Measurements from ENCODE around the gene ABCG1. TPM values are rescaled to one million over a fixed set of nuclear protein-coding genes. Genes with fewer than 3 reads are reported as not detected.
A peak's percentile ranks its signal among the peaks of the same experiment; 100 is the strongest.

Gene ABCG1
- total RNA-seq, 1 experiment from 2014 or later: 5.6 TPM

DNA sequence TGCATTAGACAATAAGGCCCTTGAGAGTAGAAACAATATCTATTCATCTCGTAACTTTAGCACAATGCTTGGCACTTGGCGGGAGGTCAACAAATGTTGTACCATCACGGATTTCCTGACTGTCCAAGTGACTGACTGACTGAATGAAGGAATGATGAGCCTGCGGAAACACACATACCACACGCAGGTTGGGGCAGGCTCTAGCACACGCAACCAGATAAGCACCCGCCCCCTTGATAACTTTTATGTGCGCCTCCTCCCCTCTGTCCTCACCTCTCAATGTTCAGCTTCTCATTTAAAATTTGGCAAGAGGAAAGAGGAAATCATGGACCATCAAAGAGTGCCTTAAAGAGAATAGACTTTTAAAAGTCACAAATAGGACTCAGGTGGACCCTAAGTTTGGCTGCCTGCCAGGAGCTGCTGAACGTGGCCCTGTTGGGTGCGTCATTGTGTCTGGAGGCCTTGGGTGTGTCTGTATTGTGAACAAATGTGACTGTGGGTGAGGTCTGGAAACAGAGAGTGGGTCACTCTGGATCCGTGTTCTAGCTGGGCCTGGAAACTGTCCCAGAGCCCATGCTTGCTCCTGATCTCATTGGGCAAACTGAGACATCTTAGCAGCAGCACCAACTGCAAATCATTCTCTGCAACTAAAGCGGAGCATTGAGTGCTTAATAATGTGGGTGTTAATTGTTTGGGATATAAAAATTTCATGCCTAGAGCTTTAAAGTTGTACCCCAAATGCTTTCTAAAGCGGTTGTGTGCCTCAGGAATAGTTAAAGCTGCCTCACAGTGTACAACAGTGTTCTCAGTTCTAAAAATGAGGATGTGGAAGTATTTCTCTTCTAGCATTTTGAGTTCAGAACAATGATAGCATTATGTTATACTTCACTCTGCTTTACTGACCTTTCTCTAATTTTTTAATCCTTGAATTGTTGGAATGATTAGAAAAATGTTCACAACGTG, 47.6 kb upstream of the ABCG1 start:
- ChIA-PET POLR2A (ENCODE audit: unreplicated experiment) (no interaction called here), CTCF (interaction anchor here (0.6 kb wide), 2 partner anchors 12 to 67 kb away, joined by 3 to 4 read pairs; no protein-coding TSS in a partner anchor)
- TF ChIP-seq EZH2 (IDR thresholded peaks at IDR 0.05; ENCODE audit: low read depth): no peak
- TF ChIP-seq, protein P1, sequence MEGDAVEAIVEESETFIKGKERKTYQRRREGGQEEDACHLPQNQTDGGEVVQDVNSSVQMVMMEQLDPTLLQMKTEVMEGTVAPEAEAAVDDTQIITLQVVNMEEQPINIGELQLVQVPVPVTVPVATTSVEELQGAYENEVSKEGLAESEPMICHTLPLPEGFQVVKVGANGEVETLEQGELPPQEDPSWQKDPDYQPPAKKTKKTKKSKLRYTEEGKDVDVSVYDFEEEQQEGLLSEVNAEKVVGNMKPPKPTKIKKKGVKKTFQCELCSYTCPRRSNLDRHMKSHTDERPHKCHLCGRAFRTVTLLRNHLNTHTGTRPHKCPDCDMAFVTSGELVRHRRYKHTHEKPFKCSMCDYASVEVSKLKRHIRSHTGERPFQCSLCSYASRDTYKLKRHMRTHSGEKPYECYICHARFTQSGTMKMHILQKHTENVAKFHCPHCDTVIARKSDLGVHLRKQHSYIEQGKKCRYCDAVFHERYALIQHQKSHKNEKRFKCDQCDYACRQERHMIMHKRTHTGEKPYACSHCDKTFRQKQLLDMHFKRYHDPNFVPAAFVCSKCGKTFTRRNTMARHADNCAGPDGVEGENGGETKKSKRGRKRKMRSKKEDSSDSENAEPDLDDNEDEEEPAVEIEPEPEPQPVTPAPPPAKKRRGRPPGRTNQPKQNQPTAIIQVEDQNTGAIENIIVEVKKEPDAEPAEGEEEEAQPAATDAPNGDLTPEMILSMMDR (conservative IDR thresholded peaks at IDR 0.05): no peak
- intact Hi-C loops (cut with micrococcal nuclease; ENCODE audit: unreplicated experiment): no loop called here
- no peak overlapping the region for H3K4me3 ChIP-seq
- H3K27me3 ChIP-seq (ENCODE audit: insufficient read depth, low read depth): no peaks in the 10 kb centered on the region
- H2AFZ ChIP-seq: no peak overlapping the region
- H3K4me2 ChIP-seq: no peak overlapping the region
- DNase-seq: peak in 1 of 2 experiments; percentile 46
- no peak overlapping the region for H3K27ac ChIP-seq
- no peaks in the 10 kb centered on the region for H3K79me2 ChIP-seq (ENCODE audit: low read depth)
- BruUV-seq (replicated peaks): no TSS peak
- H3K36me3 ChIP-seq (ENCODE audit: low read depth): no peaks in the 10 kb centered on the region
- no peaks in the 10 kb centered on the region for H3F3A ChIP-seq (ENCODE audit: insufficient read depth, low read depth)
- no peaks in the 10 kb centered on the region for H3K9me2 ChIP-seq (ENCODE audit: insufficient read depth)
- no peaks in the 10 kb centered on the region for H4K20me1 ChIP-seq (ENCODE audit: insufficient read depth)
- H3K9me3 ChIP-seq (ENCODE audit: insufficient read depth, low read depth): no peaks in the 10 kb centered on the region
- H3K4me1 ChIP-seq (replicated peaks; ENCODE audit: insufficient read depth): no peaks in the 10 kb centered on the region

DNA sequence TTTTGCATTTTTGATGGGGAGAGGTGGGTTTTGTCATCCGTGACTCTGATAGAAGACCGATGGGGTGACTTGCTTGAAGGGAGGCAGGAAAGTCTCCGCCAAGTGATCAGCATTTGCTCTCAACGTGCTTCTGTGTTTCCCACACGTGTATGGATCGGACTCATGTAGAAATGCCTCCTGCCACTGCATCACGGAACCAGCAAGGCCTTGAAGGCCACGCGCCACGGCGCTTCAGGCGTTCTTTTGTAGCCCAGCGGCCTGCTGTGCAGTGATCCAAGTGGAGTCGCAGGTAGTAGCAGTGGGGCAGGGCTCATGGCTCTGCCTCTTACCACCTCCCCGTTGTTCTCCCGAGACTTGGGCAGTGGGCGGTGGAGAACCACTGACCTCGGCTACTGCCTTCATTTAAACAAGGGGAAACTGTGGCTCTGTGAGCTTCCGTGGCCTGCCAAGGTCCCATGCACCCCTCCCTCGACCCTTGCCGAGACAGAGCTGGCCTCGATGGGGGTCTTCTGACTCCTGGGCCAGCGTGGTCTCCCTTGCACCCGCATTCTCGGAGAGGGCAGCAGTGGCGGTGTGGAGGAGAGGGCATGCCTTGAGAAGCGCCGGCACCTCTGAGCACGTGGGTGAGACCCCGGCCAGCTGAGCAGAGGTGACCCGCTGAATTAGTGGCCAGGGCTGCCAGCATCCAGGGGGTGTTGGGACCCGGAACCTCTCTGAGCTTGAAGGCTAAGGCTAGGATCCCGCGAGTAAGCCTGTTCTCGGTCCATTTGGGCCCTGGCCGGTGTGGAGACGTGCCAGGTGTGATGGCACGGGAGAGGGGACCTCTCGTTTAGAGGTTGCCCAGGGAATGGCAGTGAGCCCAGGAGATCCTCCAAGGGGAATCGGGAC, 46.1 kb upstream of the ABCG1 start:
- H3K9me3 ChIP-seq (ENCODE audit: insufficient read depth, low read depth): no peaks in the 10 kb centered on the region
- H2AFZ ChIP-seq: no peak overlapping the region
- H3K79me2 ChIP-seq (ENCODE audit: low read depth): no peaks in the 10 kb centered on the region
- no peak for DNase-seq
- H3K27me3 ChIP-seq (ENCODE audit: insufficient read depth, low read depth): no peaks in the 10 kb centered on the region
- H3F3A ChIP-seq (ENCODE audit: insufficient read depth, low read depth): no peaks in the 10 kb centered on the region
- H3K36me3 ChIP-seq (ENCODE audit: low read depth): no peaks in the 10 kb centered on the region
- no peak overlapping the region for H3K27ac ChIP-seq
- intact Hi-C loops (cut with micrococcal nuclease; ENCODE audit: unreplicated experiment): no loop called here
- no TSS peak for BruUV-seq (replicated peaks)
- CTCF ChIA-PET: interaction anchor here (0.6 kb wide), 1 partner anchor 568 kb away, joined by 14 read pairs; no protein-coding TSS in a partner anchor
- H3K9me2 ChIP-seq (ENCODE audit: insufficient read depth): no peaks in the 10 kb centered on the region
- no peaks in the 10 kb centered on the region for H3K4me1 ChIP-seq (replicated peaks; ENCODE audit: insufficient read depth)
- no peak for TF ChIP-seq EZH2 (IDR thresholded peaks at IDR 0.05; ENCODE audit: low read depth)
- TF ChIP-seq, protein P1 (conservative IDR thresholded peaks at IDR 0.05): no peak
- POLR2A ChIA-PET (ENCODE audit: unreplicated experiment): no interaction called here
- no peak overlapping the region for H3K4me3 ChIP-seq
- no peak overlapping the region for H3K4me2 ChIP-seq
- H4K20me1 ChIP-seq (ENCODE audit: insufficient read depth): no peaks in the 10 kb centered on the region

DNA sequence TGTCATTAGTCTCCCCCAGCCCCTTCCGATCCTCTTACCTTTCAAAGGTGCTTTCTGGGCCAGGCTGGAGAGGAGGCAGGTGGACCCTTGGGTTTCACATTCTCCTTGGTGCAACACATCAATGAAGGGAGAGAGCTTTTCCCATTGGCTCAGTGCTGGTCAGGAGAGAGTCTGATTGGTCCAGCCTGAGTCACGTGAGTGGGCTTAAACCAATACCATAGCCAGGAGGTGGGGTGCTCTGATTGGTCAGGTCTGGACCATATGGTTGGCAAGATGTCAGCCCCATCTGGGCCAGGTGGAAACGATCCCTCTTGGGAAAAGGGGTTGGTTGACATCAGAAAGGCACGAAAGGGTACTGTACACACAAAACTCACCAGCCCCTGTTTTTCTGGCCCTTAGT, 44.8 kb upstream of the ABCG1 start:
- Histone ChIP-seq H4K20me1 (ENCODE audit: insufficient read depth) (no peaks in the 10 kb centered on the region), H3K79me2 (ENCODE audit: low read depth) (no peaks in the 10 kb centered on the region), H3K9me3 (ENCODE audit: insufficient read depth, low read depth) (no peaks in the 10 kb centered on the region), H3K9me2 (ENCODE audit: insufficient read depth) (no peaks in the 10 kb centered on the region), H3K36me3 (ENCODE audit: low read depth) (no peaks in the 10 kb centered on the region), H2AFZ (no peak overlapping the region), H3K27ac (no peak overlapping the region), H3F3A (ENCODE audit: insufficient read depth, low read depth) (no peaks in the 10 kb centered on the region), H3K27me3 (ENCODE audit: insufficient read depth, low read depth) (no peaks in the 10 kb centered on the region), H3K4me1 (replicated peaks; ENCODE audit: insufficient read depth) (no peaks in the 10 kb centered on the region), H3K4me2 (no peak overlapping the region), H3K4me3 (no peak overlapping the region)
- intact Hi-C loops (cut with micrococcal nuclease; ENCODE audit: unreplicated experiment): no loop called here
- DNase-seq: no peak
- POLR2A ChIA-PET (ENCODE audit: unreplicated experiment): no interaction called here
- CTCF ChIA-PET: no interaction called here
- BruUV-seq (replicated peaks): no TSS peak
- no peak for TF ChIP-seq EZH2 (IDR thresholded peaks at IDR 0.05; ENCODE audit: low read depth)
- TF ChIP-seq, protein P1 (conservative IDR thresholded peaks at IDR 0.05): no peak
